ENCODE measurements around the gene CAD. TPM values are rescaled to one million over a fixed set of nuclear protein-coding genes. Genes with fewer than 3 reads are reported as not detected.

Gene CAD
- total RNA-seq, 4 donors from 2014 or later = 2.7 to 10.2 (median 7.1) TPM

DNA sequence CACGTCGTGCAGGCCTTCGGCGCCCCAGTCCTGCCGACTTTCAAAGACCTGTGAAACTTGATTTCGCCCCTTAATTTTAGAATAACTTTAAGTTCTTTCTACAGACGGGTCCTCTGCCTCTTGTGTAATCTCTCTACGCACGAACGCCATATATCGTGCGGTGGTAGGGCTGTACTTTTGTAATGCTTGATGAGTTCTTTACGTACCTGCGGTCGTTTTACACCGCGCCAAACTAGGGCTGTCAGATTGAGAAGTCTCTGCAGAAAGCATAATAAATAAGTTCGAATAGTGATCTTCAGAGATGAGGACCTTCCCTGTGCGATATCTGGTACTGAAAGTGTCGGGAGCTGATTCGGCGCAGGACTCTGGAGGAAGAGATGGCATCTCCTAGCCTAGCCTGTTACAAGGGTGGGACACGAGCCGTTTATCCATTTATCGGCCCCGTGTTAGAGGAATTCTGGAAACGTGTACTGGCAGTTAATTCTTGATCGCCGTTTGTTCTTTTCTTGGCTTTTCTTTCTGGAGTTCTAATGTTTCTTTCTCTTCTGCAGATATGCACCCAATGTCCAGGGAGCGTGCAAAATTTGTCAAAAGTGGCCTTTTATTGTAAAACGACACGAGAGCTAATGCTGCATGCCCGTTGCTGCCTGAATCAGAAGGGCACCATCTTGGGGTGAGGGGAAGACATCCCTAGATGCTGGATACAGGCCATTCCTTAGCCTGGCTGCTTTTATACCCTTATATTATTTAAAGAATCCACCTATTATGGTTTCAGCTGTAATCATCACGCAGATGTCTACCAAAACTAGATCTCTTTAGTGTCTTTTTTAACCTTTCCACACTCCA lies 4.3 kb upstream of the CAD start:
- Histone ChIP-seq H3K27me3 (no peaks in the 10 kb centered on the region), H3K36me3 (peaks cover 0 to 33% of the 10 kb centered on the region in 2 donors), H3K4me1 (peaks cover 15 to 24% of the 10 kb centered on the region in 2 donors), H3K9me3 (no peaks in the 10 kb centered on the region), H3K27ac (peak overlapping the region; percentile 94 to 99 (median 98)), H3K4me3 (peak overlapping the region; percentile 83 to 94 (median 87))
- intact Hi-C loops (cut with DNase I; ENCODE audit: low total_unique reads) (loop anchor here (1.0 to 10.0 kb wide), 5 partner anchors 69 to 272 kb away; partner anchors contain the start of genes GTF3C2, IFT172, KHK and PREB), in situ Hi-C loops (cut with MboI; ENCODE audit: low sequenced_read_pairs in 4 of 4) (loop anchor here in 1 of 4 donors (25.0 kb wide), 1 partner anchor 251 kb away; the partner anchor contains the start of gene MAPRE3)
- ATAC-seq = peak; percentile 55
- no peak for TF ChIP-seq POLR2A (IDR thresholded peaks at IDR 0.05)
- TF ChIP-seq CTCF (IDR thresholded peaks at IDR 0.05 in 4 of 5, conservative IDR thresholded peaks at IDR 0.05 in 1 of 5) = no peak
- no peak for DNase-seq

GRCh38 chr2:27214941-27215340 lies 2.2 kb upstream of the CAD start:
- Histone ChIP-seq H3K27ac (peak overlapping the region in 1 of 4 donors; percentile 20), H3K36me3 (peaks cover 0 to 27% of the 10 kb centered on the region in 2 donors), H3K4me1 (peaks cover 15 to 26% of the 10 kb centered on the region in 2 donors), H3K27me3 (no peaks in the 10 kb centered on the region), H3K9me3 (no peaks in the 10 kb centered on the region), H3K4me3 (no peak overlapping the region)
- ATAC-seq (no peak), DNase-seq (no peak)
- intact Hi-C loops (cut with DNase I; ENCODE audit: low total_unique reads) = loop anchor here (5.0 to 10.0 kb wide), 3 partner anchors 67 to 270 kb away; partner anchors contain the start of genes GTF3C2, IFT172 and TRIM54
- in situ Hi-C loops (cut with MboI; ENCODE audit: low sequenced_read_pairs in 4 of 4) = loop anchor here in 1 of 4 donors (25.0 kb wide), 1 partner anchor 253 kb away; the partner anchor contains the start of gene MAPRE3
- TF ChIP-seq POLR2A (IDR thresholded peaks at IDR 0.05) = no peak
- TF ChIP-seq CTCF (IDR thresholded peaks at IDR 0.05 in 4 of 5, conservative IDR thresholded peaks at IDR 0.05 in 1 of 5) = no peak

DNA sequence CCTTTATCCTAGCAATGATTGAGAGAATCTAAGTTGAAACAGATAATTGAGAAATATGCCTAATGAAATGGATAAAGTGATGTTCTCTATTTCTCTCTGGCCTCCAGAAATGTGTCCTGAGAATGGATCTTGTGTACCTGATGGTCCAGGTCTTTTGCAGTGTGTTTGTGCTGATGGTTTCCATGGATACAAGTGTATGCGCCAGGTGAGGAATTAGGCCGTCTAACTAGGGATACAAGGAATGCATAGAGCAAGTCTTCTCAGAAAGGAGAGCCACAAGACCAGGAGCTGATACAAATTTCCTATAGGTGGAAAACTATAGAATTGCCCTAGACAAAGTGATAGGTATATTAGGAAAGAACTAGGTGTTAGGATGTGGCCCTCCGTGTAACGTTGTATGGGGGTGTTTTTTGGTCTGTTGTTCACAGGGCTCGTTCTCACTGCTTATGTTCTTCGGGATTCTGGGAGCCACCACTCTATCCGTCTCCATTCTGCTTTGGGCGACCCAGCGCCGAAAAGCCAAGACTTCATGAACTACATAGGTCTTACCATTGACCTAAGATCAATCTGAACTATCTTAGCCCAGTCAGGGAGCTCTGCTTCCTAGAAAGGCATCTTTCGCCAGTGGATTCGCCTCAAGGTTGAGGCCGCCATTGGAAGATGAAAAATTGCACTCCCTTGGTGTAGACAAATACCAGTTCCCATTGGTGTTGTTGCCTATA lies 592 bp upstream of the CAD start:
- in situ Hi-C loops (cut with MboI; ENCODE audit: low sequenced_read_pairs in 4 of 4) = loop anchor here in 1 of 4 donors (25.0 kb wide), 1 partner anchor 254 kb away; the partner anchor contains the start of gene MAPRE3
- intact Hi-C loops (cut with DNase I; ENCODE audit: low total_unique reads) = loop anchor here (10.0 kb wide), 1 partner anchor 268 kb away; the partner anchor contains the start of gene IFT172

More for the DNA sequence above, 592 bp upstream of the CAD start:
- H3K4me1 ChIP-seq = peaks cover 11 to 21% of the 10 kb centered on the region in 2 donors
- no peak for ATAC-seq
- no peaks in the 10 kb centered on the region for H3K27me3 ChIP-seq
- H3K36me3 ChIP-seq = peaks cover 0 to 38% of the 10 kb centered on the region in 2 donors
- DNase-seq = no peak
- no peak for TF ChIP-seq POLR2A (IDR thresholded peaks at IDR 0.05)
- TF ChIP-seq CTCF (IDR thresholded peaks at IDR 0.05 in 4 of 5, conservative IDR thresholded peaks at IDR 0.05 in 1 of 5) = no peak
- H3K9me3 ChIP-seq = no peaks in the 10 kb centered on the region
- H3K27ac ChIP-seq = peak overlapping the region; percentile 73 to 77 (median 74)
- H3K4me3 ChIP-seq = peak overlapping the region; percentile 57 to 65 (median 63)
